OCI-M2 (cell line): ENCODE data around the gene OR6K2.
"Not testable (repeated sequence)": the region's sequence is repeated elsewhere in the genome, so short reads cannot be mapped to it uniquely, and the experiment has no call there.

Experiments
- DNase-seq: peaks from one replicate; lab custom pipeline; 2025; ENCODE audit not compliant: unreplicated experiment; lab: John Stamatoyannopoulos, UW

Gene OR6K2, protein sequence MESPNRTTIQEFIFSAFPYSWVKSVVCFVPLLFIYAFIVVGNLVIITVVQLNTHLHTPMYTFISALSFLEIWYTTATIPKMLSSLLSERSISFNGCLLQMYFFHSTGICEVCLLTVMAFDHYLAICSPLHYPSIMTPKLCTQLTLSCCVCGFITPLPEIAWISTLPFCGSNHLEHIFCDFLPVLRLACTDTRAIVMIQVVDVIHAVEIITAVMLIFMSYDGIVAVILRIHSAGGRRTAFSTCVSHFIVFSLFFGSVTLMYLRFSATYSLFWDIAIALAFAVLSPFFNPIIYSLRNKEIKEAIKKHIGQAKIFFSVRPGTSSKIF

DNA sequence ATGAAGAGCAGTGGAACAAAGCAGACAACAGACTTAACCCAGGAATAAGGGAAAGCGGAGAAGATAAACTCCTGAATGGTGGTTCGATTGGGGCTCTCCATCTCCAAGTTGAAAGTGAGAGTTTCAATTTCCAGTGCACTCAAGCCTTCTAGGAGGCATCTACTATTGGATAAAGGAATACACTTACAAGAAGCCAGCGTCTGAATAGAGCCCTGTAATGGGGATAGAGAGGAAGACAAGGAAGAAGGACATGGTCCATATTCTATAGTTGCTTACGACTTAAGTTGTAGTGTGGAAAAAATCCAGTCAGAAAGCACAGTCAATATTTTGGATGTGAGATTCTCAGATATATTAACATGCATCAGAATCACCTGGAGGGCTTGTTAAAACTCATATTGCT is at the start of gene OR6K2:
Gene OR6K2, minus strand, starts transcription at position 101 of the 400 bp plus-strand sequence. Its CDS starts 0 bp downstream, at position 101.
- no peak for DNase-seq

DNA sequence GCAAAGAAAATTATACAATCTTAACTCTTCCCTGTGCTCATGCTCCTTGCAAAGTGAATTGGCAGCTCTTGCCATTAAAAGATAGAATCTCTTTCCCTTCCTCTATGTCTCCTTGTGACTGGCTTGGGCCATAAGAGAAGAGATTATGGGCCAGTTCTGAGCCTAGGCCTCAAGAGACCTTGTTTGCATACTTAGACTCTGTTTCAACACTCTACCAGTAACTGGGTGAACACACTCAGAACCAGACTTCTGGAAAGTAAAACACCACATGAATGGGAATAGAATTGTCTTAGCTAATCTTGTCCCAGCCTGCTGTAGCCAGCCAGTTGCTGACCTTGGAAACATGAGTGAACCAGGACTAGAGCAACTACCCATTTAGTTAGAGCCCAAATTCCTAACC is 35.4 kb upstream of the OR6K2 start:
- DNase-seq = no peak

DNA sequence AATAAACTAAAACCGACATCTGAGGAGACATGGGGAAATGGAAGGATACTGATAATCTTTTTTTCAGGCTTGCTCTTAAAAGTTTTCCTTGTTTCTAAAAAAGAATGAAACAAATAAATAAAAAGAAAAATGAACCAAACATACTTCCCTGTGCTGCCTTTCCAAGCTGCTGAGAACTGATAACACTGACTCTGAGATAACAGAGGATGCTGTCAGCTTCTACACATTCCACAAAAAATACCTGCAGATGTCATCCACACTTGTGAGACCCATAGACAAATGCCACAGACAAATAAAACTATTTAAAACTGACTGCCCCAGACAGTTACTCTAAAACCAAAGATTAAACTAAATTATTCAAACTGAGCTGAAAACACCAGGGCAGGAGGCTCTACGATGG is 32.1 kb upstream of the OR6K2 start:
- DNase-seq = no peak

DNA sequence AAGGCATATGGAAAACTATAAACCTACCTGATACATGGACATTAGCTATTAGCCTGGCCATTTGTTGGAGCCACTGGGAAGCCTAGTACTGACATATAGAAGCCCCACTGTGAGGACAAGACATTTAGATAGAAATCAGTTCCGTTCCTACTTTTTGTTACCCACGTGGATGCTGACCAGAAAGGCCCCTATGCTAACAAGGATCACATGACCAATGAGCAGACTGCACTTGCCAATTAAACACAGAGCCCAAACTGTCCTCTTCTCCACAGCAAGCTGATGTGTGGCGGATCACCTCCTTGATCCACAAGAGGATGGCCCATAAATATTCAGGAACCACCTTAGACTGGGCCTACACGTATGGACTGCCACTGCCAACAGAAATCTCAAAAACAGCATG is 31.3 kb upstream of the OR6K2 start:
- DNase-seq = no peak

DNA sequence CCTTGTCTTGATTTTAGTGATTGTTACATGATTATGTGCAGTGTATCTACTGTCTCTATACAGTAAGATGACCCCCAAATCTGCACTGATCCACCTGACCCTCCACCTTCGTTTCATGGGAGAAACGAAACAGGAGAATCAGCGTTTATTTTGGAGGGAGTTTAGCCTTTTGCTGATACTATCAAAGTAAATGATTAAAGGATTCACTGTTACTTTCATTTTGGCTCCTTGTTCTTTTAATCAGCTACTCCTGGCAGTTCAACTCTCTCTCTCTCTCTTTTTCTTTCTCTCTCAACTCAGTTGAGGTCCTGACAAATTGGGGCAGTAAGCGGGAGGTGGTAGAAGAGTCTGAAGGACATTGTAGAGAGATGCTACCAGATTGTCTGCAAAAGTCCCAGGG is 30.0 kb upstream of the OR6K2 start:
- DNase-seq = no peak

DNA sequence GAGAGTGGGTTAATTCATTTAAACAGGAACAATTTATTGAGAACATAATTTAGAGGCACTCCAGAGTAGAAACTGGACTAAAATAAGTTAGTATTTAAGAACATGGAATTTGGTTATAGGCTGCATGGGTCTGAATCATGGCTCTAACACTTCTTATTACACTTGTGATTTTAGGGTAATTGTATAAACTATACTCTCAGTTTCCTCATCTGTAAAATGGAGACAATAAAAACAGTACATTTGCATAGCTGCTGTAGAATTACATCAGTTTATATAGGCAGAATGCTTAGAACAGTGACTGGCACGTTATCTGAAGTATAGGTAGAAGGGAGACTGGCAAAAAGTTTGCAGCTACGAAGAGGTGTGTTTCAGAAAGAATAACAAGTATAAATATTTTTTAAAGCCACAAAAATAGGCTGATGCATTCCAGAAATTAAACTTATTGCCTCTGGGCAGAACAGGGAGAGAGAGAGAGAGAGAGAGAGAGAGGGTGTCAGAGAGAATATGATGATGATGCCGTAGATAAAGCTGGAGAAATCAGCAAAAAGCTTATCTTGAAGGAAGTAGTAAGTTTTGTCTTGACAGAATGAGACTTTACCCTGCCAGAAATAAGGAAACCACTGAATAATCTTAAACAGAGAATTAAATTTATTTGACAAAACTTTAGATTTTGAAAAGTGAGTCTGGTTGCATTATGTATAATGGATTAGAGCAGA is 28.2 kb upstream of the OR6K2 start:
- DNase-seq = no peak

DNA sequence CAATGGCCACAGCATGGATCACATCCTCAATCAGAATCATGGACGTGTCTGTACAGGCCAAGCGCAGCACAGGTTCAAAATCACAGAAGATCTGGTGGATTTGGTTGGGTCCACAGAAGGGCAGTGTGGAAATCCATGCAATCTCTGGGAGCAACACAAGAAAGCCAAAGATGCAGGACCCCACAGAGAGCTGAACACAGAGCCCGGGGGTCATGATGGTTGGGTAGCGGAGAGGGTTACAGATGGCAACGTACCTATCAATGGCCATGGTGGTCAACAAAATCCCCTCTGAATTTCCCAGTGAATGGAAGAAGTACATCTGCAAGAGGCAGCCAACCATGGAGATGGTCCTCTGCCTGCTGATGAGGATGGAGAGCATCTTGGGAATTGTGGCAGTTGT is 24.0 kb upstream of the OR6K2 start:
- no peak for DNase-seq

DNA sequence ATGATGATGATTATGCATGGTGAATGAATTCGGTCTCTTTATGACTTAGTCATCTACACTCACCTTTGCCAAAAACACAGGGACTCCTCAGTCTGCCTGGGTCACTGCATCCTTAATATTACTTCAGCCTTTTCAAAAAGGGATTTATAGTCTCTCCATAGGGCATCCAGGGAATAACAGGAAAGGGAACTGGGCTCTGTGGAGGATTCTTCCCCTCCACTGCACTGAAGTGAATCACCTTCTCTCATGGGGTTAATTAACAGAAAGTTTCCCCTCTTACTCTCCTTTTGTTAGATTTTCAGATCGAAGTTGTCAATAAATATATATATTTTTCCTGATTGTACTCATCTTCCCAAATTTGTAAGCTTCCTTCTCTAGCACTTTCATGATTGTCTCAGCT is 20.2 kb upstream of the OR6K2 start, which contains the start of gene OR6K3:
Gene OR6K3, minus strand, starts transcription at position 101 of the 400 bp plus-strand sequence. CDS start 2,605 bp downstream, outside the sequence.
- DNase-seq = no peak

DNA sequence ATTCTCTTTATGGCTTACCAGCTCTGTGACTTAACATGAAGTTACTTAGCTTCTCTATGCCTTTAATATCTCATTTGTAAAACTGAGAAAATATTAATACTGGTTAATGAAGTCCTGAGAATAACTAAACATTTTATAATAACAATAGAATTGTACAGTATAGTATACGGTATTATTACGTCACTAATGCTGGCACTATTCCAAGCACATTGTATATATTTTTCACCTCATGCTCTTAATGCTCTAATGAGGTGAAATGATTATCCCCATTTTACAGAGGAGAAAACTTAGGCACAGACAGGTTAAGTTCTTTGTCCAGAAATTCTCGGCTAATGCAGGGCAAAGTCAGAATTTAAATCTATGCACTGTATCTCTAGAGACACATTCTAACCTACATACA is 19.2 kb upstream of the OR6K2 start:
- DNase-seq = no peak

DNA sequence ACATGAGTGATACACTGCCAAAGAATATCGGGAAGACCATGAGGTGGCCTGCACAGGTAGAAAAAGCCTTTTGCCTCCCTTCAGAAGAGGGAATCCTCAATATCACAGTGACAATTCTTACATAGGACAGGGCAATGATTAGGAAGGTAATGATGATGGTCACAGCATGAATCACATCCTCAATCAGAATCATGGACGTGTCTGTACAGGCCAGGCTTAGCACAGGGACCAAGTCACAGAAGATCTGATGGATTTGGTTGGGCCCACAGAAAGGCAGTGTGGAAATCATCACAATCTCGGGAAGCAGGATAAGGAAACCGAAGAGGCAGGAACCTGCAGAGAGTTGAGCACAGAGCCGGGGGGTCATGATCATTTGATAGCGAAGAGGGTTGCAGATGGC is 16.9 kb upstream of the OR6K2 start:
- DNase-seq = no peak

DNA sequence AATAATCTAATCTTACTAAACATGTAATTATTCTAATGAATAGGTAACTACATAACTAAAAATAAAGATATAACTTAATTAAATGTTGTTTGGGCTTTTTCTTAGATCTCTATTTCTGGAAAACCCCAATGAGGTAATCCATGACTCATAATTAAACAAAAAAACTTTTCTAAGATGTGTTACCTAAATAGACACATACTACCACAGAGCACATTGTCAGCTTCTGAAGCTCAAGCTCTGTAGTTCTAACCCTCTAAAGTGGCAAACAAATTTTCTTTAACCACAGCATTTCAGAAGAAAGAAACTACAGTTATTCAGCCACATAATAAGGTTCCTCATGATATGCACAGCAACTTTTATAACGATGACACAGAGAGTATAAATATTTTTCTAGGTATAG is 15.9 kb upstream of the OR6K2 start:
- no peak for DNase-seq

DNA sequence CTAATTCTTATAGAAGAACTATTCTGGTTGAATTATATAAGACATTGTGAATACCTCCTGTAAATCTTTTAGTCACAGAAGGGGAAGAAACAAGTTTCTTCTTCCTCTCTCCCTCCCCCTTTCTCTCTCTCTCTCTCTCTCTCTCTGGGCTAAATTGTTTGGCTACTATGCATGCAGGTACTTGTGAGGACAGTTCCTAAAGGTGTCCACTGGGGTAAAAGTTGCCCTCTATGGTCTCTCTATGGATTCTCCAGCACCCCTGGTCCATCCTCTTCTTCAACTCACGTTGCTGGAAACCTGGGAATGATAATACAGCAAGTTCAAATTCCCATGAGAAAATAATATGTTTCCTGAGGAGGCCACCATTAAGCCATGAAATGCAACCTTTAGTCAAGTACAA is 14.3 kb upstream of the OR6K2 start:
- DNase-seq = no peak

DNA sequence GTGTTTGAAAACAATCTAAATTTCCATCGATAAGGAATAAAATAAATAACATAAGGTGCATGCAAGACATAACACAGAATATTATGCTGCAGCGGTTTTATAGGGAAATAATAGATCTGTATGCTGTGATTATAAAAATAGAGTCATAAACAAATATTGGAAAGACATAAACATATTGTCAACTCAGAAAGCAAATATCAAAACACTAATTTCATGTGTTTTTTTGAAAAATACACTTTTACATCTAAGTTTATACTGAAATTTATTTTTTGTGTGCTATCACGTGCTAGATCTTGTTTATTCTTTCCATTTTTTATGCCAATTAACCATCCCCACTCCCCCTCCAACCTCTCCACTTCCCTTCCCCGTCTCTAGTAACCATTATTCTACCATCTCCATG is 10.6 kb upstream of the OR6K2 start:
- DNase-seq = no peak

DNA sequence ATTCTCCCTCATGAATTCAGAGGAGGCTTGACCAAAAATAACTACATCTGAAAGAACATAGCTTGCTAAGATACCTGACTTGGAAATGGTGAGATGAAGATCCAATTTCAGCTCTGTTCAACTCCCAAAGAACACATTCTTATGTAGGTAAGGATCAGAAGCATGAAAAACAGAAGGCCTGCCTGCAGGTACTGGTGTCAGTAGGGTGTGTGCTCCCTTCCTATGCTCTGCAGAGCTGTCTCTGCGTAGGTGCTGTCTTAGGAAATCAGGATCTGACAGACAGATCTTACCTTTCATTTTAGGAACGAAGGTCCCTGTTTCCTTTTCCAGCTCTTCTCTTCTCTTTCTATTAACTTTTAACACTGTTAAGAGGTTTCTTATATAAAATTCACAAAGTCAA is 5.6 kb upstream of the OR6K2 start:
- no peak for DNase-seq

DNA sequence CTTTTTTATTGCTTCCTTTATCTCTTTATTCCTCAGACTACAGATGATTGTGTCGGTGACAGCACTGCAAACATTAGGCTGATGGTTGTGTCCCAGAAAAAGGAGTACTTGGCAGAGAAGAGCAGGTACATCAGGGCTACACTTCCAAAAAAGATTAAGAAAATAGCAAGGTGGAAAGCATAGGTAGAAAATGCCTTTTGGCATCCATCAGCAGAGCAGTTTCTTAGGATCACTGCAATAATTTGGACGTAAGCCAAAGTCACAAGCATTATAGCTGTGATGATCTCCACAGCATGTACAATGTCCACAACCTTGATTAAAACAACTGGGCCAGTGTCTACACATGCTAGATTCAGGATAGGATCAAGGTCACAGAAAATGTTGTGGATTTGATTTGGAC is 5.9 kb downstream of the OR6K2 start:
- no peak for DNase-seq

DNA sequence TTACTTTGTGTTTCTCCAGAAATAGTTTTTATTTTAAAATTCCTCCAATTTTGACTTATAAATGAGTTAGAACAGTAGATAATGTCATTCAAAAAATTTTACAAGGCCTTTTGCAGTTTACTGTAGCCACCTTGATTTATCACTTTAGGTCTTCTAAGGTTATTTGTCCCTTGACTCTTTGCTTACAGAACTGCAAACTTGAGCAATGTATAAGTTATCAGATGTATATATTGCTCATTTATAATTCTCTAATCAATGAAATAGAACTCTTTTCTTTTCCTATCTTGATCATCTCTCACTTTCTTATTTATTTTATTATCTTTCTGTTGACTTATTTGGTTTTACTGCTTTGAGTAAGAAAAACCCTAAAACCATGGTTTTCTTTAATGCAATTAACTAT is 8.1 kb downstream of the OR6K2 start:
- DNase-seq = no peak

DNA sequence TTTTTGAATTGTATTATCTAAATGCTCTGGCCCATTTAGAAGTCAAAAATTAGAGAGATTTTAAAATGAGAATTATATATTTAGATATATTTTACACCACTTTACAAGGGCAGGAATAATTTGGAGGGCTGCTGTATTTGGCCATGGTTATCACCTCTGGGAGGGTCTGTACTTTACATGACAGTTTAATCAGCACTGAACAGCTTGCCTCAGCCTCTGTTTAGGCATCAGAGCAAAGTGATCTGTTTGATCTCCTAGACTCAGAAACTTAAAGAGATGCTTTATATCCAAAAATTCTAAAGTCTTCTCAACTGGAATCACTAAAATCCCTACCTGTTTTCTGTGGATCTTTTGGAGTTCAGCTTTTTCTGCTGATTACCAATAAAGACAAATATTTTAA is 8.5 kb downstream of the OR6K2 start:
- no peak for DNase-seq

DNA sequence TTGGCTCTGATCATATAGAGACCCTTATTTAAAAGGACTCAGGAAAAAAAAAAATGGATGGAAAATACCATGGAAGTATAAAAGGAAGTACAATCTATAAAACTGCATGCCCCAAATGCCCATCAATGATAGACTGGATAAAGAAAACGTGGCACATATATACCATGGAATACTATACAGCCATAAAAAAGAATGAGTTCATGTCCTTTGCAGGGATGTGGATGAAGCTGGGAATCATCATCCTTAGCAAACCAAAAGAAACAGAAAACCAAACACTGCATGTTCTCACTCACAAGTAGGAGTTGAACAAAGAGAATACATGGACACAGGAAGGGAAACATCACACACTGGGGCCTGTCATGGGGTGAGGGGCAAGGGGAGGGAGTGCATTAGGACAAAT is 9.3 kb downstream of the OR6K2 start:
- not testable (repeated sequence) for DNase-seq

DNA sequence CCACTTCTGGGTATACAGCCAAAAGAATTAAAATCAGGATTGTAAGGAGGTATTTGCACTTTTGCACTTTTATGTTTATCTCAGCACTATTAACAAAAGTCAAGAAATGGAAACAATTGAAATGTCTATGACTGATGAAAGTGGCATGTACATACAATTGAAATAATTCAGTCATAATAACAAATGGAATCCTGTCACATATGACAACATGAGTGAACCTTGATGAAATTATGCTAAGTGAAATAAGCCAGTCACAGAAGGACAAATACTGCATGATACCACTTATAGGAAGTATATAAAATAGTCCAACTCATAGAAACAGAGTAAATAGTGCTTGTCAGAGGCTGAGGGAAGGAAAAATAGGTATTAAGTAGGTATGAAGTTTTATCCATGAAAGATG is 10.6 kb downstream of the OR6K2 start:
- DNase-seq = no peak

DNA sequence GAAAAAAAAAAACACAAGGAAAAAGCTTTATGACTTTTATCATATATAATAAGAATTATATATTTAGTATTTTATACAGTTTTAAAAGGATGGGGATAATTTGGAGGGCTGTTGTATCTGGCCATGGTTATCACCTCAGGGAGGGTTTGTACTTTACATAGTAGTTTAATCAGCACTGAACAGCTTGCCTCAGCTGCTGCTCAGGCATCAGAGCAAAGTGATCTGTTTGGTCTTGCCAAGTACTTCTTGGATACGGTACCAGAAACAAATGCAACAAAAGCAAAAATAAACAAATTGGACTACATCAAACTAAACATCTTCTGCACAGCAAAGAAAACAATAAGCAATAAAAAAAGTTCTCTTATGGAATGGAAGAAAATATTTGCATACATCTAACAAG is 11.3 kb downstream of the OR6K2 start:
- no peak for DNase-seq

DNA sequence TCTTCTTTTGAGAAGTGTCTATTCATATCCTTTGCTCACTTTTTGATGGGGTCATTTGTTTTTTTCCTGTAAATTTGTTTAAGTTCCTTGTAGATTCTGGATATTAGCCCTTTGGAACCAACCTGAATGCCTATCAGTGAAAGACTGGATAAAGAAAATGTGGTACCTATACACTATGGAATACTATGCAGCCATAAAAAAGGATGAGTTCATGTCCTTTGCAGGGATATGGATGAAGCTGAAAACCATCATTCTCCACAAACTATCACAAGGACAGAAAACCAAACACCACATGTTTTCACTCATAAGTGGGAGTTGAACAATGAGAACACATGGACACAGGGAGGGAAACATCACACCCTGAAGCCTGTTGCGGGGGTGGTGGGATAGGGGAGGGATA is 12.1 kb downstream of the OR6K2 start:
- DNase-seq = not testable (repeated sequence)

DNA sequence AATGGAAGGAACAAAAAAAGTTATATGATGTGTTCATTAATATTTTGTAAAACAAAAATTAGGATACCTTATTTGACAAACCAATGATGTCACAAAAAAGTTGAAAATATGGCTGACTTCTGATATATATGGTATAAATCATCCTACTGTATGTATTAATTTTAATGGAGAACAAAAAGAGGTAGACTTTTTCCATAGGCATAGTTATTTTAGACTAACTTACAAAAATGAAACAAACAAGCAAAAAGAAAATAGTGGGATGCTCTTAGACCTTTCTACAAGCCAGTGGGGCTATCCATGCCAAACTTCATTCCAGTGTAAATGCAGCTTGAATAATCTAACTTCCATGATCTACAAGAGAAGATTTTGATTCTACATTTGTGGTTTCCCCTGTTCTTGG is 13.4 kb downstream of the OR6K2 start:
- DNase-seq = no peak
